Skeletal muscle cell (primary cell): Measurements from ENCODE around the gene LACTB.
"Not testable (repeated sequence)": the region's sequence is repeated elsewhere in the genome, so short reads cannot be mapped to it uniquely, and the experiment has no call there.

Source experiments
- DNase-seq: peaks from one replicate; pipeline ENCODE4 v3.0.0-alpha.2; 2010; ENCODE audit warnings: low read depth
- H3K4me3 ChIP-seq: 2 replicates; pipeline ENCODE4 v1.5.1; 2011; ENCODE audit warnings: low read depth, mild to moderate bottlenecking, control low read depth, low read length, moderate library complexity

The LACTB gene

DNA sequence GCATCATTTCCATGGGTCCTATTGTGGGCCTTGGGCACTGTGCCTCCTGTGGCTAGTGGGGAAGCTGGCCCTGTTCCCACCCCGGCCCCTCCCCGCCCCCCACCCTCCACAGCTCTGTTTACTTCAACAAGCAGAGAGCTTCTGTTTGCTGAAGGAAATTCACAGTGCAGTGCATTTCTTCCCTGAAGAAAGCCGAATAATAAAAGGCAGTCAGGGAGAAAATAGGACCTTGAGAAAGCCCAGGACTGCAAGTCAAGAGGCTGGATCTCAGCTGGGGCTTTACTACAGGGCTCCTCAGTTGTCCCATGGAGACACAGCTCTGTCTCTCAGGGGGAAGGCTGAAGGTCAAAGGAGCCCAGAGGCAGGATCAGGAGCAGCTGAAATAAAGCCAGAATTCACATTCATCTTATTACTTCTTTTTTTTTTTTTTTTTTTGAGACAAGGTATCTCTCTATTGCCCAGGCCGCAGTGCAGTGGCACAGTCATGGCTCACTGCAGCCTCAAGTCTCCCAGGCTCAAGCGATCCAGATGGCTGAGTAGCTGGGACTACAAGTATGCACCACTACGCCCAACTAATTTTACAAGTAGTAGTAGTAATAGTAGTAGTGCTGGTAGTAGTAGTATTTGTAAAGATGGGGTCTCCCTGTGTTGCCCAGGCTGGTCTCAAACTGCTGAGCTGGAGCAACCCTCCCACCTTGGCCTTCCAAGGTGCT lies 33.0 kb upstream of the LACTB start:
- H3K4me3 ChIP-seq: no peak overlapping the region
- no peak for DNase-seq

DNA sequence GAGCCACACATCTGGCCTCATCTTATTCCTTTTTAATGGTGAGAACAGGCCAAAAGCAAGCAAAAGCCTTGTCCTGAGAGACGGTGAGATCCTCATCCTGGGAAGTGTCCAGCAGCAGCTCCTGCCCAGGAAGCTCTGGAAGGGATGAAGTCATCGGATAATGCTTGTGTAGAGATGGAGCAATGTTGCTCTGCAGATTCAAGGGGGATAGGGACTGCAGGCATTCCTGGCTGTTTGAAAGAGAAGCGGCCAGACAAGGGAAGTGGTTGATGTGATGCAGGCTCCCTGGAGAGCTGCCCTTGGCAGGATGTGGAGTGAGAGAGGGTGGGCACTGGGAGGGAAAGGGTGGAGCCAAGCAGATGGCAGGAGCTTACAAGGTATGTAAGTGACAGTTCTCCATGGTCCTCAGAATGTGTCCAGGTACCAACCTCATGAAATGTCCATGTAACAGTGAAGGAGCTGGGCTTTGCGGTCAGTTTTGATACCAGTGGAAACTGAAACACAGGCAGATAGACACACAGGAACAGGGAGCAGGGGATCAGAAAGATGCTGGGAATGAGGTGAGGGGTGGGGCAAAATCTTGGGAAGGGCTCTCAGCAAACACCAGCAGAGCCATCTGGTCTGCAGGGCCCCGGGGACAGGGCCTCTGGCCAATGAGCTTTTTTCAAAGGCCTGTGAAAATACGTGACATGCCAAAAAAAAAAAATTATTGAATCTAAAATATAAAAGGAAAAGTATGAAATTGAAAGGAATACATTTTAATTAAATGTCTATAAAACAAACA lies 32.2 kb upstream of the LACTB start:
- peak; percentile 95 for DNase-seq
- H3K4me3 ChIP-seq: no peak overlapping the region

GRCh38 chr15:63090472-63090871 lies 31.2 kb upstream of the LACTB start:
- no peak for DNase-seq
- H3K4me3 ChIP-seq: no peak overlapping the region

- no peak for DNase-seq
Measured at GRCh38 chr15:63090887-63091286, 30.8 kb upstream of the LACTB start.

DNA sequence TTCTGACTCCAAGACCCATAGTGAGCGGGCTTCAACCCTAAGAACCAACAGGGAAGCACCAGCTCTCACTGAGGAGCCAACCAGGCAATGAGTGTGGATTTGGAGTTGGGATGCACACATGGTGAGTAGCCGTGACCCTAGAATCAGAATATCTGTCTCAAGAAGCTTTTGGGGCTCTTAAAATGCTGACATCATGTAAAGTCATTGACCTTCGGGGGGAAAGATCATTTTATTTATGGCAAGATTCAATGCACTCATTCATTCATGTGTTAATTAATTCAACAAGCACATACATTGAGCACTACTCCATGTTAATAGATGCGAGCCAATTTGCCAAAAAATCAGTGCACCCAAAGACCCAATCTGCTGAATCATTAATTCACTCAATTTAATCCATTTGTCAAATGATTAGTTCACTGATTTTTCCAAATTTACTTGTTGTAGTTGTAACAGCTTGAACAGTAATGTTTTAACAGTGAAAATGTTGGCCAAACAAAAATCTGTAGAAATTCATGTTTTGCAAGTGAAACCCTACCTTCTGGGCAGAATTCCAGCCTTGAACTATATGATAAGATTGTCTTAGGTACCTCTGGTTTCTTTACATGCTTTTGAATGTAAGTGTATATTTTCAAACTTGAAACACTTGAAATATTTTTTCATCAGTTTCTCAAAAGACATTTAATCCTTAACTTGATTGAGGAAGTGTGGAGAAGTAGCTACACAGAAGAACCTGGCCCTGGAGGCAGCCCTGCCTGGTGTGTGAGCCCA lies 29.8 kb upstream of the LACTB start:
- DNase-seq: no peak
- no peak overlapping the region for H3K4me3 ChIP-seq

More at GRCh38 chr15:63090887-63091286, 30.8 kb upstream of the LACTB start:
- no peak overlapping the region for H3K4me3 ChIP-seq

GRCh38 chr15:63093486-63094205 lies 28.0 kb upstream of the LACTB start:
- DNase-seq: no peak
- no peak overlapping the region for H3K4me3 ChIP-seq

- H3K4me3 ChIP-seq: no peak overlapping the region
- peak; percentile 30 for DNase-seq
Measured at GRCh38 chr15:63094495-63094931, 27.1 kb upstream of the LACTB start.

- DNase-seq: no peak
- no peak overlapping the region for H3K4me3 ChIP-seq
Measured at GRCh38 chr15:63096178-63096577, 25.5 kb upstream of the LACTB start.

DNA sequence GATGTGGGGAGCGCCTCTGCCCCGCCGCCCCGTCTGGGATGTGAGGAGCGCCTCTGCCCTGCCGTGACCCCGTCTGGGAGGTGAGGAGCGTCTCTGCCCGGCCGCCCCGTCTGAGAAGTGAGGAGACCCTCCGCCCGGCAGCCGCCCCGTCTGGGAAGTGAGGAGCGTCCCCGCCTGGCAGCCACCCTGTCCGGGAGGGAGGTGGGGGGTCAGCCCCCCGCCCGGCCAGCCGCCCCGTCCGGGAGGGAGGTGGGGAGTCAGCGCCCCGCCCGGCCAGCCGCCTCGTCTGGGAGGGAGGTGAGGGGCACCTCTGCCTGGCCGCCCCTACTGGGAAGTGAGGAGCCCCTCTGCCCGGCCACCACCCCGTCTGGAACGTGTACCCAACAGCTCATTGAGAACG lies 22.8 kb upstream of the LACTB start:
- H3K4me3 ChIP-seq, DNase-seq: not testable (repeated sequence)

GRCh38 chr15:63099581-63099980 lies 22.1 kb upstream of the LACTB start:
- not testable (repeated sequence) for DNase-seq, H3K4me3 ChIP-seq

- no peak overlapping the region for H3K4me3 ChIP-seq
- DNase-seq: no peak
Measured at GRCh38 chr15:63103416-63103815, 18.2 kb upstream of the LACTB start.

DNA sequence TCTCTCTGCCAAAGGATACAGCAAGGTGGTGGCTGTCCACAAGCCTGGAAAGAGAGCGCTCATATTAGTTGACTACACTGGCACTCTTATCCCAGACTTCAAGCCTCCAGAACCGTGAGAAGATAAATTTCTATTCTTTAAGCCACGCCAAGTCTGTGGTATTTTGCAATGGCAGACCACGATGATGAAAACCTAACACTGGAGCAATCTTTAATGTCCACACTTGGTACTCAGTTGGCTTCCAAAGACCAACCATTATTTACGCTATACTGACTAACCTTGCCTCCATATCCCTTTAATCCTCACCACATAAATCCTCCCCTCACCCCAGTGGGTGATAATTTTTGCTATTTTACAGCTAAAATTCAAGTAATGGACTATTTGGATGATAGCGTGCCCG lies 16.9 kb upstream of the LACTB start:
- no peak overlapping the region for H3K4me3 ChIP-seq
- peak; percentile 74 for DNase-seq

GRCh38 chr15:63105354-63105753 lies 16.3 kb upstream of the LACTB start:
- H3K4me3 ChIP-seq, DNase-seq: not testable (repeated sequence)

DNA sequence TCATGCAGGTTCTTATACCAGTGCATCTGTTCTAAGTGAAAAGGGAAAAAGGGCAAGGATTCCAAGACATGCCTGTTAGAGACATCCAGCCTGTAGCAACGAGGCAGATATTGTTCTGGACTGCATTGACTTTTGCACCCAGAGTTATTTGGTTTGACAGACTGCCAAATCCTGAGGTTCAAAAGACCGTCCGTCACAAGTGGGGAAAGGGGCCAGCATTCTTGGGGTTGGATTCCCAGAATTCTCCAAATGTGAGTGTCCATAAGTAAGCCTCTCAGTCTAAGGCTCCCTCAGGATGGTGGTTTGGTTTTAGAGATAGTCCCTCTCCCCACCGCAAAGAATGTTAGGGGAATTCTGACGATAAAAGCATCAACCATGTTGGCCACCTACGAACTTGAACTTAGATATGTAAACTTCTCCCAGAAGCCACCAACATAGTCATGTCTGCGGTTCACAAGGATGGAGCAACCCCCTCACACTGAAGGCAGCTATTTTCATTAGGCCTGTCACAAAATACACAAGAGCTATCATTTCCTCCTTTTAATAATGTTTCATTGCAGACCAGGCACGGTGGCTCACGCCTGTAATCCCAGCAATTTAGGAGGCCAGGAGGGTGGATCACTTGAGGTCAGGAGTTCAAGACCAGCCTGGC lies 13.6 kb upstream of the LACTB start:
- peak; percentile 100 for DNase-seq
- H3K4me3 ChIP-seq: no peak overlapping the region

DNA sequence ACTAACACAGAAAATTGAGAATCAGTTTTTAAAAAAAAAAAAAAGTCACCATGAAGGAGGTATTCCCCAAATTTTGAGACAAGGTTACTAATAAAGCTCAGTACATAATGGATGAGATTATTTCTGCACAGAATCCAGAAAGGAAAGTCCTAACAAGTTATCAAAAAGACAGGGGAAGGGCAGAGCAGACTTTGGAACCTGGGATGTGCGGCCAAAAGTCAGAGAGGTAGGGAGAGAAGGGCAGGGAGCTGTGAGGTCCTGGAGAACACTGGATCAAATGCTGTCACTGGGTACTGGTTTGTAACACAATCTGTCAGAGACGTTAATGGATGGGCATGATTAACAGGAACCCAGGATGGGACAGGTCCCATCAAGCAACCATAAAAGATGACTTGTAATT lies 12.2 kb upstream of the LACTB start:
- no peak for DNase-seq
- H3K4me3 ChIP-seq: no peak overlapping the region

- H3K4me3 ChIP-seq: no peak overlapping the region
- DNase-seq: no peak
Measured at GRCh38 chr15:63109920-63110319, 11.7 kb upstream of the LACTB start.

DNA sequence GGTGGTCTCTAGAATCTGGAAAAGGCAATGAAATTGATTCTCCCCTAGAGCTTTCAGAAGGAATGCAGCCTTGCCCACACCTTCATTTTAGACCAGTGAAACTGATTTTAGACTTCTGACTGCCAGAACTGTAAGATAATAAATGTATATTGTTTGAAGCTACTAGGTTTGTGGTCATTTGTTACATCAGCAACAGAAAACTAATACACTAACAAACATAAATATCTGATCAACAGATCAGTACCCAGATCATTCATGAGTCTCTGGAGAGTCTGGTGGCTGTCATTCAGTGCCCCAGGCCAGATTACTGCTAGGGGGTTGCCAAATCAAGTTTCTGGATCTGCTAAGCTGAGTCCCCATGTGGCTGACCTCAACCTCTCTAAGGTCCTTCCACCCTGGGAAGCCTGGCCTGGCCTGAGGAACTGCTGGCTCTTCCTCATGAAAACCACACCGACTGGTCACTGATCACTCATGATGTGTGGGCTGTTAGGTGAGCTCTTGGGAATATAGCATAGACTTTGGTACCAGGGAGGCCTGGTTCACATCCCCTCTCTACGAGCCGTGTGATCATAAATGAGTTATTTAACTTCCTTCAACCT lies 11.1 kb upstream of the LACTB start:
- DNase-seq: no peak
- no peak overlapping the region for H3K4me3 ChIP-seq

GRCh38 chr15:63111481-63111880 lies 10.2 kb upstream of the LACTB start:
- H3K4me3 ChIP-seq: no peak overlapping the region
- DNase-seq: no peak

DNA sequence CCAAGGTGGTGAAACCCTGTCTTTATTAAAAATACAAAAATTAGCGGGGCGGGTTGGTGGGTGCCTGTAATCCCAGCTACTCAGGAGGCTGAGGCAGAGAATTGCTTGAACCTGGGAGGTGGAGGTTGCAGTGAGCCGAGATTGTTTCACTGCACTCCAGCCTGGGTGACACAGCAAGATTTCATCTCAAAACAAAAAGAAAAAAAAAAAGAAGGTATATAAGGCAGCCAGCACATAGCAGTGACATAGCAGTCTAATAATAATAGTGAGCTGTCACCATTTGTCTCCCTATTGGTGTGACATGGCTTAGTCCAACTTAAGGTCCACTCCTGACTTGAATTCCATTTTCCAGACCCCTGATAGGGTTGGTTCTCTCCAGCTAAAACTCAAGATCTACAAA lies 8.8 kb upstream of the LACTB start:
- no peak overlapping the region for H3K4me3 ChIP-seq

More for the DNA sequence above, 8.8 kb upstream of the LACTB start:
- no peak for DNase-seq
